Activated naive CD4-positive, alpha-beta T cell treated with anti-CD3 and anti-CD28 coated beads, Interleukin-2, amount 50 U/mL, for 24 hours (primary cell): Measurements from ENCODE around the gene PRKAR1B.

ENCODE experiments used
- H3K27ac Mint-ChIP-seq: one replicate; pipeline ENCODE4 v1.8.0; 2021; ENCODE audit warnings: mild to moderate bottlenecking, mixed read lengths
- H3K27me3 Mint-ChIP-seq: one replicate; pipeline ENCODE4 v1.8.0; 2021; ENCODE audit warnings: mixed read lengths
- H3K36me3 Mint-ChIP-seq: one replicate; pipeline ENCODE4 v1.8.0; 2021; ENCODE audit warnings: mixed read lengths
- H3K4me1 Mint-ChIP-seq: one replicate; pipeline ENCODE4 v1.8.0; 2021; ENCODE audit warnings: mixed read lengths
- H3K4me3 Mint-ChIP-seq: one replicate; pipeline ENCODE4 v1.8.0; 2021; ENCODE audit warnings: mild to moderate bottlenecking, mixed read lengths
- H3K9me3 Mint-ChIP-seq: one replicate; pipeline ENCODE4 v1.8.0; 2021; ENCODE audit warnings: mixed read lengths

The PRKAR1B gene

DNA sequence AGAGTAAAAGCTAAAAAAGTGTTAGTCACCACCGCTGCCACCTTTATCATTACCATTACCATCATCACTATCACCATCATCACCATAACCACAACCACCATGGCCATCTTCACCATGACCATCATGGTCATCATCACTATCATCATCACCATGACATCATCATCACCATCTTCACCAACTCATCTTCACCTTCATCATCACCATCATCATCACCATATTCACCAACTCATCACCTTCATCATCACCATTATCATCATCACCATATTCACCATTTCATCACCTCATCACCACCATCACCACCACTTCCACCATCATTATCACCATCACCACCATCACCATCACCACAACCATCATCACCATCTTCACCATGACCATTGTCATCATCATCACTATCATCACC lies 161.0 kb downstream of the PRKAR1B start:
- Mint-ChIP-seq H3K27me3 (no peaks in the 10 kb centered on the region), H3K4me1 (peaks cover 3% of the 10 kb centered on the region), H3K36me3 (peaks cover 6% of the 10 kb centered on the region), H3K4me3 (no peak overlapping the region), H3K27ac (no peak overlapping the region), H3K9me3 (no peaks in the 10 kb centered on the region)

DNA sequence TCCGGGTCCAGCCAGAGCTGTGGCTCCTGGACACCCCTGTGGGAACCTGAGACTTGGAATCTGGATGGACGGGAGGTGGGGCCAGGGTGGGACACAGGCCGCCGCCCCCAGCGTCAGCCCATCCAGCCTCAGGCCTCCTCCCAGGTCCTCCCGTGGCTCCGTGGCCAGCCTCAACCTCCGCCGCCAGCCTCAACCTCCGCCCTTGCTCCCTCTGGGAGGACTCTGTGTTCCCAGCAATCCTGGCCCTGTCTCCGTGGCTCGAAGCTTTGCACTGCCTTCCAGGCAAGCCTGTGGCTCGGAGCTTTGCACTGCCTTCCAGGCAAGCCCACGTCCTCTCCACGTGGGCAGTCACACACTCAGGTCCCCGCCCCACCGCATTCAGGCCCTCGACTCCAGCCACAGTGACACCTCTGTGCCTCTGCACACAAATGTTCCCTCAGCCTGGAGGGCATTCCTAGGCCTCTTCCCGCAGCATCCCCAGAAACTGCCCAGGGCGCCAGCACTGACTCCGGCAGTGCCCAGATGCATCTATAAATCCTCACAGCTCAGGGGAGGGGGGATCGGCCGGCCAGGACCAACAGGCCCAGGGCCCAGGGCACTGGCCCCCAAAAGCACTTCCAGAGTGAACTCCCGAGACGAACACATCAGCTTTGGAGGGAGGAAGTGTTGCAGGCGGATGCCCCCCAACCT lies 162.8 kb downstream of the PRKAR1B start:
- Mint-ChIP-seq H3K36me3 (peaks cover 7% of the 10 kb centered on the region), H3K4me3 (no peak overlapping the region), H3K27ac (no peak overlapping the region), H3K4me1 (peaks cover 3% of the 10 kb centered on the region), H3K27me3 (no peaks in the 10 kb centered on the region), H3K9me3 (no peaks in the 10 kb centered on the region)

DNA sequence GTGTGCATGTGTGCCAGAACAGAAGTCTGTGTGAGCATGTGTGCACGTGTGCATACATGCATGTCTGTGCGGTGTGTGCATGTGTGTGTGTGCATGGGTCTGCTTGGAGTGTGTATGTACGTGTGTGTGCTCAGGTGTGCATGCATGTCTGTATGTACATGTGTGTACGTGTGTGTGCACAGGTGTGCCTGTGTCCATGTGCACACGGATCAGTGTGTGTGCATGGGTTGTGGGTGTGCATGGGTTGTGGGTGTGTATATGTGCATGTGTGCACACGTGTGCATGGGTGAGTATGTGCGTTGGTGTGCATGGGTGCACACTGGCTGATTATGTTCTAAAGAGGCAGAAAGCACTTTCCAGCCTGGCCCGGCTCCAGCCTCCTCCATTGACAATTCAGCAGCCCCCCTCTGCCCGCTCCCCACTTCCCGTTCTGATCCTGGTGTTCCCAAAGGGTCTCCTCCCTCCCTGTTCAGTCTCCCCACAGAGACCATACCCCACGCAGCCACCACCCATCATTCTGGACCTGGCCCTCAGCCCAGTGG lies 163.4 kb downstream of the PRKAR1B start:
- H3K36me3 Mint-ChIP-seq, result peaks cover 7% of the 10 kb centered on the region
- no peak overlapping the region for H3K27ac Mint-ChIP-seq
- H3K4me3 Mint-ChIP-seq, result no peak overlapping the region
- H3K27me3 Mint-ChIP-seq, result no peaks in the 10 kb centered on the region
- peaks cover 3% of the 10 kb centered on the region for H3K4me1 Mint-ChIP-seq
- no peaks in the 10 kb centered on the region for H3K9me3 Mint-ChIP-seq

- Mint-ChIP-seq H3K9me3 (no peaks in the 10 kb centered on the region), H3K27ac (no peak overlapping the region)
Observed at GRCh38 chr7:562789-563628, 164.1 kb downstream of the PRKAR1B start.

DNA sequence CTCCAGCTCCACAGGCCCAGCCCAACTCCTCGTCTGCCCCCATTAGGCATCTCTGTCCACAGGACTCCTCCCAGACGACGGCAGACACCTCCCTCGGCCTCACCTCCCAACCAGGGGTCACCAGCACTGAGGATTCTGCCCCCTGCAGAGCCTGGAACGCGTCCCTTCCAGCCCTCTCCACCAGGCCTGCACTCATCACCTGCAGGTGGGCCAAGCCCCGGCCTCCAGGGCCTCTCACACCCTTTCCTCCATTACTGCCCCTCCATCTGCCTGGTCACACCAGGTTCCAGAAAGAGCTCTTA lies 164.8 kb downstream of the PRKAR1B start:
- Mint-ChIP-seq H3K4me3 (no peak overlapping the region), H3K27me3 (no peaks in the 10 kb centered on the region), H3K36me3 (peaks cover 7% of the 10 kb centered on the region), H3K27ac (no peak overlapping the region), H3K9me3 (no peaks in the 10 kb centered on the region), H3K4me1 (peaks cover 3% of the 10 kb centered on the region)

More at GRCh38 chr7:562789-563628, 164.1 kb downstream of the PRKAR1B start:
- H3K4me3 Mint-ChIP-seq, result no peak overlapping the region
- H3K4me1 Mint-ChIP-seq, result peaks cover 3% of the 10 kb centered on the region
- peaks cover 7% of the 10 kb centered on the region for H3K36me3 Mint-ChIP-seq
- H3K27me3 Mint-ChIP-seq, result no peaks in the 10 kb centered on the region

- Mint-ChIP-seq H3K9me3 (no peaks in the 10 kb centered on the region), H3K4me1 (peaks cover 3% of the 10 kb centered on the region), H3K27me3 (no peaks in the 10 kb centered on the region), H3K27ac (no peak overlapping the region), H3K36me3 (peaks cover 7% of the 10 kb centered on the region), H3K4me3 (no peak overlapping the region)
Observed at GRCh38 chr7:561631-562373, 165.3 kb downstream of the PRKAR1B start.

GRCh38 chr7:560966-561630 lies 166.0 kb downstream of the PRKAR1B start:
- H3K36me3 Mint-ChIP-seq, result peaks cover 7% of the 10 kb centered on the region
- H3K27me3 Mint-ChIP-seq, result no peaks in the 10 kb centered on the region
- H3K9me3 Mint-ChIP-seq, result no peaks in the 10 kb centered on the region
- H3K27ac Mint-ChIP-seq, result no peak overlapping the region
- peaks cover 3% of the 10 kb centered on the region for H3K4me1 Mint-ChIP-seq
- no peak overlapping the region for H3K4me3 Mint-ChIP-seq

DNA sequence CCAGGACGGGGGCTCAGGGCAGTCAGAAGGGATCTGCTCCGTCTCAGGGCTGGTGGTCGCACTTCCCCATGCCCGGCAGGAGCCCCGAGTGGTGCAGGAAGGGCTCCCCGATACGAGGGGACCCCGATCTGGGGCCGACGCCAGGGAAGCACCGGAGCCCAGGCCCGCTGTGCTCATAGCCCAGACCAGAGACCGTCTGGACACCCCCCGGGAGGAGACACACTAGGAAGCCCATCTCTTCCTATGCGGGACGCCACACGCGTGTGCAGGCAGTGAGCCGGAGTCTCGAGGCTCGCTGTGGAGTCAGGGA lies 167.7 kb downstream of the PRKAR1B start:
- peaks cover 7% of the 10 kb centered on the region for H3K36me3 Mint-ChIP-seq
- H3K9me3 Mint-ChIP-seq, result no peaks in the 10 kb centered on the region
- H3K27ac Mint-ChIP-seq, result no peak overlapping the region
- no peaks in the 10 kb centered on the region for H3K27me3 Mint-ChIP-seq
- H3K4me1 Mint-ChIP-seq, result peaks cover 3% of the 10 kb centered on the region
- H3K4me3 Mint-ChIP-seq, result no peak overlapping the region

DNA sequence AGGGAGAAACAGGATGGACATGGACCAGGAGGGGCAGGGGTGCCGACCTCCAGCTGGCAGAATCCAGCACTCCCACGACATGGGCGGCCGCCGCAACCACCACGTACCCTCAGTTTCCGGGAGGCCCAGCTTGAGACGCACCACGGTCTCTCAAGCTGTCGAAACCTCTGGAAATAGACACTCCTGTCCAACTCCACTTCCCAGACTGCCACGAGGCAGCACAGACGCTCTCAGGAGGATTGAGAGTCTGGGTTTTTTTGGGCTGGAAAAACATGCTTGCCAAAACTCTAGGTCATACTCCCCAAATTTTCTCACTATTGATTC lies 169.6 kb downstream of the PRKAR1B start:
- H3K4me3 Mint-ChIP-seq, result no peak overlapping the region

DNA sequence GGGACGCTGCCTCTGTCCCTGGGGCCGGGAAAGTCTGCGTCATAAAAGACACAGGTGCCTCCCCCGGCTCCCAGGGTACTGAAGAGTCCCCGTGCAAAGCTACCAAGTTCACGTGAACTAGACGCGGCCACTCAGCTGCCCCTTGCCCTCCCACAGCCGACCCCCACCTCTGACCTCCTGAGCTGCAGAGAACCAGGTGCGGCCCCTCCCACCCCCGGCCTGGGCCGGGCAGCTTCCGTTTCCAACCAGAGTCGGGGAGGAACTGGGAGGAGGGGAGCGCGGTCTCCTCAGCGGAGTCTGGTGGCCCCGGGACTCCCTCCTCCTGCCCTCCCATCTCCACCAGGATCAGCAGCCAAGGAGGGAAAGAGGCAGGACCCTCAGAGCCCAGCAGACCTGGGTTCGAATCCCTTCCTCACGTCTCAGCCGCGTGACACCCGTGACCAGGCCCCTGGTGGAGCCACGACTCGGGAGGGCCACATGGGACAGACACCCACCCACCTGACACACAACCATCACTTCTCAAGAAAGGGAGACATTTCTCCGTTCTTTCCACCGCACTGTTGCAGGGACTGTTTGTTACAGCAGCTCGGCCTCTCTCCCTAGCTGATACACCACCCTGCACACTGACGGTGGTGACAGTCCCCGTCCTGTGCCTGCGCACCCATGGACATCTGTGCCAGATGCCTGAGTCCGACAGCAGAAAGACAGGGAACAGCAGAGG lies 170.1 kb downstream of the PRKAR1B start:
- Mint-ChIP-seq H3K27me3 (no peaks in the 10 kb centered on the region), H3K27ac (no peak overlapping the region), H3K4me3 (no peak overlapping the region)

More for the DNA sequence above, 169.6 kb downstream of the PRKAR1B start:
- Mint-ChIP-seq H3K36me3 (peaks cover 5% of the 10 kb centered on the region), H3K4me1 (peaks cover under 1% of the 10 kb centered on the region), H3K27me3 (no peaks in the 10 kb centered on the region), H3K27ac (no peak overlapping the region), H3K9me3 (no peaks in the 10 kb centered on the region)

DNA sequence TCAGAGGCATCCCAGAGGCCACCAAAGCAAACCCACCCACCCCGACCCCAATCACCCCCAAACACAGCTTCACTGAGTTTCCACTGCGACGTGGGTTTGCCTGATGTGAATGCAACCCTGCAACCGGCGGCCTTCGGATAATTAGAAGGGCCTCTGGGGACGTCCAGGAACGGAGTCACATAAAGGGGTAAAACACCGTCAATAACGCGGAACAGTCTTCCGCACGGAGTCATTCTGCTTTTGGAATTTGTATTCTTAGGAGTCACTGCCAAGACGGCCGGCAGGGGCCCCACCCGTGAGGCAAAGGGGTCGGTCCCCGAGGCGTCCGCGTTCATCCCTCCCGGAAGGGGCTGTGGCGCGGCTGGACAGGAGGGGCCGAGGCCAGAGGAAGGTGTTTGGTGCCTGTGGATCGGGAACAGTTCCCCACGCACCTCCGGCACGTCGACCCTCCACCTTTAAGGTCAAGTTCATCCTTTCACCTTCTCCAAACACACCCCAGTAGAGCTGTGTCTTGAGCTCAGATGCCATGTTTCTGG lies 170.7 kb downstream of the PRKAR1B start:
- Mint-ChIP-seq H3K36me3 (peaks cover 4% of the 10 kb centered on the region), H3K4me3 (no peak overlapping the region), H3K27ac (no peak overlapping the region), H3K27me3 (no peaks in the 10 kb centered on the region), H3K9me3 (no peaks in the 10 kb centered on the region), H3K4me1 (no peaks in the 10 kb centered on the region)

More for the DNA sequence above, 170.1 kb downstream of the PRKAR1B start:
- H3K9me3 Mint-ChIP-seq, result no peaks in the 10 kb centered on the region
- H3K36me3 Mint-ChIP-seq, result peaks cover 4% of the 10 kb centered on the region
- H3K4me1 Mint-ChIP-seq, result no peaks in the 10 kb centered on the region

DNA sequence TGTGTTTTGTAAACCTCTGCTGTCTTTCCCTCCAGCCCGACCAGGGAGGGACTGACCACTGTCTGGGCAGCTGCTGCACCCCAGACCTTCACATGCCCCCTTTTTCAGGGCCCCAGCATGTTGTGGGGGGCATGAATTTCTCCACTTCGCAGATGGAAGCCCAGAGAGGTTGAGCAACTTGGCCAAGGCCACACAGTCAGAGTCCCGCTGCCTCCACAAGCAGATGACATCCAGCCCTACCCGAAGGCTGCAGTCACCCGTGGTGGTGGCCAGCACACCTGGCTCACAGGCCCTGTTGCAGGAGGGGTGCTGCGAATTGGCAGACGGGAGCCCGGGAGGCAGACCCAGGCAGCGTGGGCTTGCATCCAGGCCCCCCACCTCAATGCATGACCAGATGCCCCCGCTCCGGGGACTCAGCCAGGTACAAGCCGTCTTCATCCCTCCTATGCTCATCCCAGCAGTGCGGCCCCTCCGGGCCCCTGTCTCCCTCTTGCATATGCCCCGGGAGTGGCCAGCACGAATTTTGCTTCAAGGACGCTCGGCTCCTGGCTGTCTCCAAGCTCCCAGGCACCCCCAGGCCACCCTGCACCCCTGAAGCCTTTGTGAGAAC lies 171.4 kb downstream of the PRKAR1B start:
- H3K9me3 Mint-ChIP-seq, result no peaks in the 10 kb centered on the region
- H3K27ac Mint-ChIP-seq, result no peak overlapping the region
- no peaks in the 10 kb centered on the region for H3K36me3 Mint-ChIP-seq
- no peaks in the 10 kb centered on the region for H3K4me1 Mint-ChIP-seq
- H3K27me3 Mint-ChIP-seq, result no peaks in the 10 kb centered on the region
- no peak overlapping the region for H3K4me3 Mint-ChIP-seq

GRCh38 chr7:553636-554111 lies 173.4 kb downstream of the PRKAR1B start:
- Mint-ChIP-seq H3K9me3 (no peaks in the 10 kb centered on the region), H3K27me3 (no peaks in the 10 kb centered on the region), H3K4me1 (no peaks in the 10 kb centered on the region), H3K27ac (no peak overlapping the region), H3K36me3 (peaks cover 7% of the 10 kb centered on the region), H3K4me3 (no peak overlapping the region)

DNA sequence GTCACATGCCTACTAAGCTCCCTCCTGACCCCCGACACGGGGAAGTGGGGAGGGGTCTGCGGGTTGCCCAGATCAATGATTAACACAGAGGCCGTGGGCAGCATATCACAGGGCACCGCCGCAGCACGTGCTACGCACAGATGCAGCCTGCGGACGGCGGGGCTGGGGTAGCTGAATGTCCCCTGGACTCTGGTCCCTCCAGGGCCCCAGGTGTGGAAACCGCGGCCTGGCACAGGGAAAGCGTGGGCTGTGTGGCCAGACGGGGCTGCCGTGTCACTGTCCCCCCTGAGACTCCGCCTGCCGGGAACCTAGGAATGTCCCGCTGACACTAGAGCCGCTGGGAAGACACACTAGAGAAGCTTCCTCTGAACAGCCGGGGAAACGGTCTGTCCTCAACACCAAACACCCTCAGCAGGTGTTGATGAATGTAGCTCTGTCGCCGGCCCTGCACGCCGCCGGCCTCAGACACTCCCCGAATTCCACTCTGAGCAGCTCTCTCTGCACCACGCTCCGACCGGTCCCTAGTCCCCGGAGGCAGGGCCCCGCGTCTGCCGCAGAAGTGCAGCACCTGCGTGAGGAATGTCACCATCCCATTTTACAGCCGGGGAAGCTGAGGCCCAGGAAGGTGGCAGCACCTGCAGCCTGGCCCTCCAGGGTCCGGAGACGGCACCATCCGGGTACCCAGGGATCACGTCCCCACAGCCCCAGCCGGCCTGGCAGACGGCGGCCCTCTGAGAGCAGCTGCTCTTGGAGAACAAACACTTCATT lies 174.0 kb downstream of the PRKAR1B start:
- Mint-ChIP-seq H3K9me3 (no peaks in the 10 kb centered on the region), H3K27me3 (no peaks in the 10 kb centered on the region), H3K4me1 (no peaks in the 10 kb centered on the region), H3K36me3 (peaks cover 7% of the 10 kb centered on the region), H3K27ac (no peak overlapping the region), H3K4me3 (no peak overlapping the region)
